ENCODE data around the gene SWAP70. TPM values are rescaled to one million over a fixed set of nuclear protein-coding genes. Genes with fewer than 3 reads are reported as not detected.

The SWAP70 gene
- total and polyA plus RNA-seq, 2 of the 13 experiments (the other 11 are each of a cell fraction or from before 2014, with no cell fraction given) = 4.6 to 8.7 TPM

DNA sequence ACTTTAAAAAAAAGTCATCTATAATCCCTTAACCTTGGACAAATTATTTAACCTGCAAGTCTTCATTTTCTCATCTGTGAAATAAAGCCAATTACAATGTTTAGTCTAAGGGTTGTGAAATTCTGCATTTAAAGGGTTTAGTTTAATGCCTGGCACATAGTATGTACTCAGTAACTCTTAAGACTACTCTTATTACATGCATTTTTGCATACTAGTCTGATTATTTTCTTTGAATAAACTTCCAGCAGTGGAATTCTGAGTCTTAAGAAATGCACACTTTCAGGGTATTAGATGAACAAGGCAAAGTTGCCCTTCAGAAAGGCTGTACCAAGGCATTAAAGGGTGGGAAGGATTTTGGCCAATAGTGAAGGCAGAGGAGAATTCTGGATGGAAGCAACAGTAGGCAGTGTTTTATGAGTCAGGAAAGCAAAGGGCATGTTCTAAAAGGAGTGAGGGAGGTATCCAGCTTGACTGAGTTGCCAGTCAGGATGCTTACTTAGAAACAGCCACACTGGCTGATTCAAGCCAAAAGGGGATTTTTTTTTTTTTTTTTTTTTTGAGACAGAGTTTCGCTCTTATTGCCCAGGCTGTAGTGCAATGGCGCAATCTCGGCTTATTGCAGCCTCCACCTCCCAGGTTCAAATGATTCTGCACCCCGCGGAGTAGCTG is 50.5 kb downstream of the SWAP70 start:
- Histone ChIP-seq H2AFZ (ENCODE audit: low read length) (no peak overlapping the region), H3K36me3 (replicated peaks in 1 of 2; ENCODE audit: control insufficient read depth in 1 of 2, insufficient read depth in 2 of 2, low read length in 2 of 2) (peaks cover 2% of the 10 kb centered on the region in 2 experiments; a peak in 2 of 5 replicates), H3K9me3 (ENCODE audit: low read length) (no peaks in the 10 kb centered on the region), H3K79me2 (ENCODE audit: insufficient read depth, low read length) (no peaks in the 10 kb centered on the region), H3K4me2 (ENCODE audit: low read depth, low read length) (no peak overlapping the region), H3K4me3 (replicated peaks in 1 of 3; ENCODE audit: insufficient read depth in 1 of 3, low read depth in 2 of 3, low read length in 3 of 3) (no peak overlapping the region), H4K20me1 (ENCODE audit: insufficient read depth, low read length) (no peaks in the 10 kb centered on the region), H3K9ac (ENCODE audit: insufficient read depth, low read depth, low read length) (no peak overlapping the region), H3K27ac (ENCODE audit: extremely low read length, insufficient read depth, low read length) (peak overlapping the region; percentile 36), H3K27me3 (ENCODE audit: control insufficient read depth in 1 of 2, insufficient read depth in 2 of 2, low read length in 2 of 2) (no peaks in the 10 kb centered on the region), H3K4me1 (ENCODE audit: insufficient read depth, low read length) (peaks cover 40% of the 10 kb centered on the region)
- ATAC-seq (no peak), DNase-seq (ENCODE audit: low spot score) (no peak), FAIRE-seq (no peak)
- TF ChIP-seq ZNF142 (CRISPR knock-in tag; IDR thresholded peaks at IDR 0.05) = no peak
- TF ChIP-seq PCBP1 (IDR thresholded peaks at IDR 0.05; ENCODE audit: borderline replicate concordance, low read depth, low read length) = no peak
- 60% methylated on average over 5 of the region's 5 CpGs for WGBS (ENCODE audit: low lambda C conversion rate)
- in situ Hi-C loops (cut with HindIII; ENCODE audit: extremely low pct_ligation_motif_present, low pct_unique_long_range_greater_than_20kb) = no loop called here
- ChIA-PET CTCF (ENCODE audit: low intra/inter-chr PET ratio, low total read pairs) (no interaction called here), POLR2A (no interaction called here)
- BruUV-seq (replicated peaks) = no TSS peak
- intact Hi-C loops (cut with micrococcal nuclease; ENCODE audit: unreplicated experiment) = no loop called here
